Measurements from ENCODE around the gene MYH3.

DNA sequence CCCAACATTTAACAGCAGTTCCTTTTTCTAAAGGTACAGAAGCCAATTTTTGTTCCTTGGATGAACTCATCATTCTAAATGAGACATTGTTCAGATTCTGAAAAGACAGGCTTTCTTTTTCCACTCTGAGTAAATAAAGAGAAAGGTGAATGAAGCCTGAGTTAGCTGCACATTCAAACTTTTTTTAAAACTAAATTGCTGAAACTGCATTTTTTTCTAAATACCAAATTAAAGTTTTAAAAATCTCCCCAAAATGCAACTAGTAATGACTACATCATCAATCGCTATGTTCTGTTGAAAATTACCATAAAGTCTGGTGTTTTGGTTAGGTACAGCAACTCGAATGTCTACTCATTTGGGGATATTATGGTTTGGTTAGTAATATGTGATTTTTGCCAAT, 30.4 kb upstream of the MYH3 start:
- TF ChIP-seq POLR2AphosphoS5 (IDR thresholded peaks at IDR 0.05; ENCODE audit: low read depth) = no peak
- TF ChIP-seq, protein P1, sequence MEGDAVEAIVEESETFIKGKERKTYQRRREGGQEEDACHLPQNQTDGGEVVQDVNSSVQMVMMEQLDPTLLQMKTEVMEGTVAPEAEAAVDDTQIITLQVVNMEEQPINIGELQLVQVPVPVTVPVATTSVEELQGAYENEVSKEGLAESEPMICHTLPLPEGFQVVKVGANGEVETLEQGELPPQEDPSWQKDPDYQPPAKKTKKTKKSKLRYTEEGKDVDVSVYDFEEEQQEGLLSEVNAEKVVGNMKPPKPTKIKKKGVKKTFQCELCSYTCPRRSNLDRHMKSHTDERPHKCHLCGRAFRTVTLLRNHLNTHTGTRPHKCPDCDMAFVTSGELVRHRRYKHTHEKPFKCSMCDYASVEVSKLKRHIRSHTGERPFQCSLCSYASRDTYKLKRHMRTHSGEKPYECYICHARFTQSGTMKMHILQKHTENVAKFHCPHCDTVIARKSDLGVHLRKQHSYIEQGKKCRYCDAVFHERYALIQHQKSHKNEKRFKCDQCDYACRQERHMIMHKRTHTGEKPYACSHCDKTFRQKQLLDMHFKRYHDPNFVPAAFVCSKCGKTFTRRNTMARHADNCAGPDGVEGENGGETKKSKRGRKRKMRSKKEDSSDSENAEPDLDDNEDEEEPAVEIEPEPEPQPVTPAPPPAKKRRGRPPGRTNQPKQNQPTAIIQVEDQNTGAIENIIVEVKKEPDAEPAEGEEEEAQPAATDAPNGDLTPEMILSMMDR (IDR thresholded peaks at IDR 0.05; ENCODE audit: insufficient read depth, low read length) = no peak
- TF ChIP-seq, protein P2, sequence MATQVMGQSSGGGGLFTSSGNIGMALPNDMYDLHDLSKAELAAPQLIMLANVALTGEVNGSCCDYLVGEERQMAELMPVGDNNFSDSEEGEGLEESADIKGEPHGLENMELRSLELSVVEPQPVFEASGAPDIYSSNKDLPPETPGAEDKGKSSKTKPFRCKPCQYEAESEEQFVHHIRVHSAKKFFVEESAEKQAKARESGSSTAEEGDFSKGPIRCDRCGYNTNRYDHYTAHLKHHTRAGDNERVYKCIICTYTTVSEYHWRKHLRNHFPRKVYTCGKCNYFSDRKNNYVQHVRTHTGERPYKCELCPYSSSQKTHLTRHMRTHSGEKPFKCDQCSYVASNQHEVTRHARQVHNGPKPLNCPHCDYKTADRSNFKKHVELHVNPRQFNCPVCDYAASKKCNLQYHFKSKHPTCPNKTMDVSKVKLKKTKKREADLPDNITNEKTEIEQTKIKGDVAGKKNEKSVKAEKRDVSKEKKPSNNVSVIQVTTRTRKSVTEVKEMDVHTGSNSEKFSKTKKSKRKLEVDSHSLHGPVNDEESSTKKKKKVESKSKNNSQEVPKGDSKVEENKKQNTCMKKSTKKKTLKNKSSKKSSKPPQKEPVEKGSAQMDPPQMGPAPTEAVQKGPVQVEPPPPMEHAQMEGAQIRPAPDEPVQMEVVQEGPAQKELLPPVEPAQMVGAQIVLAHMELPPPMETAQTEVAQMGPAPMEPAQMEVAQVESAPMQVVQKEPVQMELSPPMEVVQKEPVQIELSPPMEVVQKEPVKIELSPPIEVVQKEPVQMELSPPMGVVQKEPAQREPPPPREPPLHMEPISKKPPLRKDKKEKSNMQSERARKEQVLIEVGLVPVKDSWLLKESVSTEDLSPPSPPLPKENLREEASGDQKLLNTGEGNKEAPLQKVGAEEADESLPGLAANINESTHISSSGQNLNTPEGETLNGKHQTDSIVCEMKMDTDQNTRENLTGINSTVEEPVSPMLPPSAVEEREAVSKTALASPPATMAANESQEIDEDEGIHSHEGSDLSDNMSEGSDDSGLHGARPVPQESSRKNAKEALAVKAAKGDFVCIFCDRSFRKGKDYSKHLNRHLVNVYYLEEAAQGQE (IDR thresholded peaks at IDR 0.05; ENCODE audit: insufficient replicate concordance, low read depth) = no peak
- TF ChIP-seq GABPA (IDR thresholded peaks at IDR 0.05; ENCODE audit: low read depth) = no peak
- no peak for TF ChIP-seq SPI1 (IDR thresholded peaks at IDR 0.05; ENCODE audit: borderline replicate concordance, low read depth)
